Activated CD8-positive, alpha-beta T cell treated with anti-CD3 and anti-CD28 coated beads for 36 hours (primary cell): ENCODE results near the gene ABHD1. TPM values are rescaled to one million over a fixed set of nuclear protein-coding genes. Genes with fewer than 3 reads are reported as not detected.
A peak's percentile ranks its signal among the peaks of the same experiment; 100 is the strongest.

Experiments
- ATAC-seq: fragments of 200-7000 bp; cut with Tn5 transposase; one replicate; pipeline ENCODE4 v1.10.0; 2021; ENCODE audit warnings: mild to moderate bottlenecking, moderate library complexity
- CTCF ChIA-PET: fragments of 350-600 bp; sonication (Branson Sonifier 250); formaldehyde crosslinking; loops from one replicate; lab custom pipeline; 2021; ENCODE audit warnings: antibody characterized with exemption; lab: Charles Lee
- POLR2A ChIA-PET: fragments of 350-600 bp; sonication (Branson Sonifier 250); formaldehyde crosslinking; loops from one replicate; lab custom pipeline; 2021; ENCODE audit warnings: antibody characterized with exemption; lab: Charles Lee
- DNase-seq: peaks from one replicate; pipeline ENCODE4 v3.0.0-alpha.2; 2020
- H3K27ac Mint-ChIP-seq: one replicate; pipeline ENCODE4 v1.8.0; 2021; ENCODE audit warnings: mild to moderate bottlenecking, mixed read lengths
- H3K27me3 Mint-ChIP-seq: one replicate; pipeline ENCODE4 v1.8.0; 2021; ENCODE audit warnings: mixed read lengths
- H3K36me3 Mint-ChIP-seq: one replicate; pipeline ENCODE4 v1.8.0; 2021; ENCODE audit warnings: low read depth, mixed read lengths
- H3K4me1 Mint-ChIP-seq: one replicate; pipeline ENCODE4 v1.8.0; 2021; ENCODE audit warnings: low read depth, mixed read lengths
- H3K4me3 Mint-ChIP-seq: one replicate; pipeline ENCODE4 v1.8.0; 2021; ENCODE audit warnings: mild to moderate bottlenecking, moderate library complexity, mixed read lengths
- H3K9me3 Mint-ChIP-seq: one replicate; pipeline ENCODE4 v1.8.0; 2021; ENCODE audit warnings: mixed read lengths
- intact Hi-C: fragments of 100-400 bp; cut with micrococcal nuclease; formaldehyde crosslinking; loops from one replicate; pipeline ENCODE4 v1.10.0; 2022
- total RNA-seq, 2 experiments: library from RNA; stranded (reverse); gene quantifications; one replicate each; pipeline ENCODE4 v1.2.3, GENCODE V29; 2021
- TF ChIP-seq, protein P1 (sequence below): fragments of 200-600 bp; IDR thresholded peaks from one replicate; pipeline ENCODE4 v1.8.0; 2022; ENCODE audit warnings: antibody characterized with exemption, mild to moderate bottlenecking

ABHD1 gene
- total RNA-seq, 2 experiments from 2014 or later = 0.36 to 0.50 TPM

DNA sequence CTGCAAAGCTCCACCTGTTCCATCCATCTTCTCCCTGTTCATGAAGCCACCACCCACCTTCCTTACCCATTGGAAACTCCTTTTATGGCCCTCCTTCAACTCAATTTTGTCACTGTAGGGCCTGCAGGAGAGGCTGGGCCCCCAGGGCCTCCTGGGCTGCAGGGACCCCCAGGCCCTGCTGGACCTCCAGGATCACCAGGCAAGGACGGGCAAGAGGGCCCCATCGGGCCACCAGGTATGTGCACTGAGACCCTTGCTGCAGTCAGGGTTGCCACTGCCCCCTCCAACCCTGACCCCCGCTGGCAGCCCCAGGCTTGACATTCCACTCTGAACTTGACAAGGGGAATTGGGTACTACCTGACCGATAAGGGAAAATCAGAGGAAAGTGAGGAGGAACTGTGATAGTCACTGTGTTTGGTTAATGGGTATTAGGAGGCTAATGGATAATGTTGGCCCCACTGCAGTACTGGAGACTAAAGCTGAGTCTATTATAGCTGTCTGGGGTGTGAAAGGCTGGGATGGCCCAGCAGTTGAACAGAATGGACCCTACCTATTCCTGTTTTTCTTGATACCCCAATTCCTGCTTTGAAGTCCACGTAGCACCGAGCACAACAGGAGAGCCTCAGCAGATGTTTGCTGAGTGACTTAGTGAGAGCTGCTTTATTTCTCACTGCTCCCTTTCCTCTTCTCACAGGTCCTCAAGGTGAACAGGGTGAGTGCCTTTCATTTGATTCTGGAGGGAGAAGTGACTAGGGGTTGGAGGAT lies 39.1 kb upstream of the ABHD1 start:
- H3K27me3 Mint-ChIP-seq = no peaks in the 10 kb centered on the region
- POLR2A ChIA-PET = interaction anchor here (0.6 to 6.1 kb wide), 7 partner anchors 7 to 127 kb away, joined by 3 to 40 read pairs (median 3); partner anchors contain the start of genes AGBL5, ATRAID, CGREF1 and OST4

DNA sequence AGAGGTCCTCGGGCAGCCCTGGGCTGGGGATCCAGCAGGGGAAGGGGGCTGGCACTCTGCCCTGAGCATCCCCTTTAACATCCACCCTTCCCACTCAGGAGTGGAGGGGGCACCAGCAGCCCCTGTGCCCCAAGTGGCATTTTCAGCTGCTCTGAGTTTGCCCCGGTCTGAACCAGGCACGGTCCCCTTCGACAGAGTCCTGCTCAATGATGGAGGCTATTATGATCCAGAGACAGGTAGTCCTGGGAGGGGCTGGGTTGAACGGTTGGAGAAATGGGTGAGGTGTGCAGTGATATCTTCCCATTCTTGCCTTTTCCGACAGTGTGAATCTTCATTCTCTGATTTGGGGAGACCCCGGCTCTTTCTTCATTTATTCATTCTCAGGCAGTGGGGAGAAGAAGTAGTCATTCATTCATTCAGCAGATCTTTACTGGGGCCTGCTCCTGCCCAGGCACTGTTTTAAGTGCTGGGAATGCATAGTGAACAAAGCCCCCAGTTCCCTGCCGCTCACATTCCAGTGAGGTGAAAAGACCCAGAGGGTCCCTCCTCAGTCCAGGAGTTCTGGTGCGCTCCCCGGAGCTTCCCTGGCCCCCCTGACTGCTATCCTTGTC lies 38.4 kb upstream of the ABHD1 start:
- Mint-ChIP-seq H3K27me3 (no peaks in the 10 kb centered on the region), H3K9me3 (no peaks in the 10 kb centered on the region), H3K27ac (peak overlapping the region; percentile 70), H3K4me3 (peak overlapping the region; percentile 82), H3K36me3 (no peaks in the 10 kb centered on the region), H3K4me1 (peaks cover 29% of the 10 kb centered on the region)
- POLR2A ChIA-PET = interaction anchor here (0.6 to 6.1 kb wide), 7 partner anchors 8 to 34 kb away, joined by 3 to 40 read pairs (median 3); partner anchors contain the start of genes AGBL5, CGREF1 and OST4
- intact Hi-C loops = loop anchor here (5.0 kb wide), 1 partner anchor 123 kb away; no protein-coding TSS in a partner anchor
- ATAC-seq = no peak
- TF ChIP-seq, protein P1, sequence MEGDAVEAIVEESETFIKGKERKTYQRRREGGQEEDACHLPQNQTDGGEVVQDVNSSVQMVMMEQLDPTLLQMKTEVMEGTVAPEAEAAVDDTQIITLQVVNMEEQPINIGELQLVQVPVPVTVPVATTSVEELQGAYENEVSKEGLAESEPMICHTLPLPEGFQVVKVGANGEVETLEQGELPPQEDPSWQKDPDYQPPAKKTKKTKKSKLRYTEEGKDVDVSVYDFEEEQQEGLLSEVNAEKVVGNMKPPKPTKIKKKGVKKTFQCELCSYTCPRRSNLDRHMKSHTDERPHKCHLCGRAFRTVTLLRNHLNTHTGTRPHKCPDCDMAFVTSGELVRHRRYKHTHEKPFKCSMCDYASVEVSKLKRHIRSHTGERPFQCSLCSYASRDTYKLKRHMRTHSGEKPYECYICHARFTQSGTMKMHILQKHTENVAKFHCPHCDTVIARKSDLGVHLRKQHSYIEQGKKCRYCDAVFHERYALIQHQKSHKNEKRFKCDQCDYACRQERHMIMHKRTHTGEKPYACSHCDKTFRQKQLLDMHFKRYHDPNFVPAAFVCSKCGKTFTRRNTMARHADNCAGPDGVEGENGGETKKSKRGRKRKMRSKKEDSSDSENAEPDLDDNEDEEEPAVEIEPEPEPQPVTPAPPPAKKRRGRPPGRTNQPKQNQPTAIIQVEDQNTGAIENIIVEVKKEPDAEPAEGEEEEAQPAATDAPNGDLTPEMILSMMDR = no peak
- CTCF ChIA-PET = interaction anchor here (0.7 to 4.1 kb wide), 4 partner anchors 8 to 217 kb away, joined by 3 to 20 read pairs (median 3); partner anchors contain the start of genes AGBL5 and OST4
- no peak for DNase-seq

More for the DNA sequence above, 39.1 kb upstream of the ABHD1 start:
- Mint-ChIP-seq H3K9me3 (no peaks in the 10 kb centered on the region), H3K4me1 (peaks cover 33% of the 10 kb centered on the region), H3K36me3 (no peaks in the 10 kb centered on the region), H3K27ac (peak overlapping the region; percentile 22), H3K4me3 (peak overlapping the region; percentile 82)
- DNase-seq (no peak), ATAC-seq (no peak)
- intact Hi-C loops = loop anchor here (5.0 kb wide), 1 partner anchor 122 kb away; no protein-coding TSS in a partner anchor
- CTCF ChIA-PET = interaction anchor here (1.6 to 4.1 kb wide), 2 partner anchors 34 to 68 kb away, joined by 4 to 20 read pairs; partner anchors contain the start of gene AGBL5
- TF ChIP-seq, protein P1 = no peak

DNA sequence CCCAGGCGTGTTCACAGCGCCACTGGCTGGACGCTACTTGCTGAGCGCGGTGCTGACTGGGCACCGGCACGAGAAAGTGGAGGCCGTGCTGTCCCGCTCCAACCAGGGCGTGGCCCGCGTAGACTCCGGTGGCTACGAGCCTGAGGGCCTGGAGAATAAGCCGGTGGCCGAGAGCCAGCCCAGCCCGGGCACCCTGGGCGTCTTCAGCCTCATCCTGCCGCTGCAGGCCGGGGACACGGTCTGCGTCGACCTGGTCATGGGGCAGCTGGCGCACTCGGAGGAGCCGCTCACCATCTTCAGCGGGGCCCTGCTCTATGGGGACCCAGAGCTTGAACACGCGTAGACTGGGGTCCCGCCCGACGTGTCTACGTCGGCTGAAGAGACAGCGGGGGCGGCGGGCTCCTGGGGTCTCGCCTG lies 37.9 kb upstream of the ABHD1 start:
- ATAC-seq = peak; percentile 5
- Mint-ChIP-seq H3K27ac (peak overlapping the region; percentile 70), H3K4me3 (peak overlapping the region; percentile 82), H3K36me3 (no peaks in the 10 kb centered on the region), H3K9me3 (no peaks in the 10 kb centered on the region), H3K27me3 (no peaks in the 10 kb centered on the region), H3K4me1 (peaks cover 25% of the 10 kb centered on the region)
- intact Hi-C loops = loop anchor here (5.0 kb wide), 1 partner anchor 123 kb away; no protein-coding TSS in a partner anchor
- TF ChIP-seq, protein P1 = no peak
- POLR2A ChIA-PET = interaction anchor here (0.9 to 6.1 kb wide), 6 partner anchors 8 to 35 kb away, joined by 3 to 40 read pairs (median 6); partner anchors contain the start of genes AGBL5 and OST4
- DNase-seq = peak; percentile 55
- CTCF ChIA-PET = interaction anchor here (0.7 to 4.1 kb wide), 4 partner anchors 9 to 217 kb away, joined by 3 to 20 read pairs (median 3); partner anchors contain the start of genes AGBL5 and OST4

DNA sequence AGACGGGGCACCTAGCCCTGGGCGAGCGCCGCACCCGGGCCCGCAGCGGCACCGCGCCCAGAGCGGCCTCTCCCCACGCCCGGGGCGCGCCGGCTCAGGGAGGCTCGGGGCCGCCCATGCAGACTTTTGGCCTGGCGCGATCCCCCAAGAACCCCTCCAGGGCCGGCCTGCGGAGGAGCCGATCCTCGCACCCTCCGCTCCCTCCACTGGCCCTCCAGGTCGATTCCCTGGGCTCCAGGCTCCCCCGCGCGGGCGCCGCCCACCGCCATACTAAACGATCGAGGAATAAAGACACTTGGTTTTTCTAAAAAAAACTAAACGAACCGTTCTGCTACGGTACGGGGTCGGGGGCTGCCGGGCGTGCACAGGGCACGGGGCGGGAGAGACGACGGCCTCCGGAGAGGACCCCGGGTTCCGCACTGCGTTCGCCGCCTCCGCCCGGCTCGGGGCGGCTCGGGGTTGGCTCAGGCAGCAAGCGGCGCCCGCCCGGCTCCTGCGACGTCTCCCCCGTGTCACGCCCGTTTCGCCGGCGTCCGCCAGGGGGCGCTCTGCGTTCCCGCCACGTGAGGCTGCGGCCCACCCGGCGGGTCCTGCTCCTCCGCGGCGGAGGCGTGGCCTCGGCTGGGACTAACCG lies 37.4 kb upstream of the ABHD1 start:
- Mint-ChIP-seq H3K4me3 (peak overlapping the region; percentile 82), H3K27me3 (no peaks in the 10 kb centered on the region), H3K4me1 (peaks cover 21% of the 10 kb centered on the region), H3K36me3 (no peaks in the 10 kb centered on the region), H3K27ac (peak overlapping the region; percentile 84), H3K9me3 (no peaks in the 10 kb centered on the region)
- intact Hi-C loops = loop anchor here (5.0 kb wide), 1 partner anchor 124 kb away; no protein-coding TSS in a partner anchor
- ChIA-PET POLR2A (interaction anchor here (1.1 to 6.1 kb wide), 3 partner anchors 11 to 15 kb away, joined by 3 to 40 read pairs (median 10); partner anchors contain the start of gene OST4), CTCF (interaction anchor here (0.7 to 4.1 kb wide), 9 partner anchors 9 to 216 kb away, joined by 3 to 20 read pairs (median 3); partner anchors contain the start of genes AGBL5 and OST4)
- TF ChIP-seq, protein P1 = peak; percentile 92
- DNase-seq = peak; percentile 96
- ATAC-seq = peak; percentile 90
